DMS79 (cell line): Measurements from ENCODE around the gene BARX2.

ENCODE experiments used
- DNase-seq: peaks from one replicate; lab custom pipeline; 2025; lab: John Stamatoyannopoulos, UW

BARX2 gene

GRCh38 chr11:129402206-129403171, 26.8 kb downstream of the BARX2 start:
- DNase-seq: no peak

DNA sequence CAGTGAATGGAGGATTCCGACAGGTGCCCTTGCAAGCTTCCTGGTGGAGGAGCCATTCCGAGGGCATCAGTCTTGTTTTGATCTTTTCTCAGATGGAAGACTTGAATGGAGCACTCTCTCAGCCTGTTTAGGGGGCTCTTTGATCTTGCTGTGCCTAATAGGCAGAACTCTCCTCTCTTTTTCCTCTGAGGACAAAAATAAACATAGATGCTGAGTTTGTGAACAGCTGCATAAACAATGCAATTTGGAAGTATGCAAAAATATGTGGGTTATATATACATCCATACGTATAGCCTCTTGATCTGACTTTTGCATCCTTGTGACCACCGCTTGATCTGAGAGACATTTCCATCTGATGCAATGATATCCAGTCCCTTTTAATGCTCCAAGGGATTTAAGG, 29.1 kb downstream of the BARX2 start:
- DNase-seq: no peak

DNA sequence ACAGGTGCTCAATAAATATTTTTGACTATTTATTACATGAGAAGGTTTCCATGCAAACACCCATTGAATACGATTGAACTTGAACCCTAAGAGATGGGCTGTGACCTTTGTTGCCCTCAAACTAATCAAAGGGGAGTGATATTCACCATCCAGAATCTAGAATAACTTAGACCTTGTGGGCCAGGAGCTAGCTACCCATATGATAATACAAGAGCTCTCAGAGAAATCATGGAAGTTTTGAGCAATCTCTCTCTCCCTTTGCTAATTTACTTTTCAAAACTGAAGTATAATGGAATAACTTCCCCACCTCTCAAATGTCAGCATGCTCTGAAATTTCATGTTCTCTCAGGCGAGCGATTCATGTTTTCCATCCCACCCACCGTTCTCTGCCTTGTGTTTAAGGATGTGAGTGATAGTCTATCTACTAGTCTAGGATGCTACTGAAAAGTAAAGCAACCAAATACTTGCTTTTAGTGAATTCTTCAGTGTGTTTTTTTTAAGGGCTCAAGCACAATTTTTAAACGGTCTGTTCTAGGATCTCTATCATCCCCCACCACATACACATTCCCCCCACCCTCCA, 33.3 kb downstream of the BARX2 start:
- no peak for DNase-seq

GRCh38 chr11:129410395-129410960, 34.8 kb downstream of the BARX2 start:
- DNase-seq: no peak

DNA sequence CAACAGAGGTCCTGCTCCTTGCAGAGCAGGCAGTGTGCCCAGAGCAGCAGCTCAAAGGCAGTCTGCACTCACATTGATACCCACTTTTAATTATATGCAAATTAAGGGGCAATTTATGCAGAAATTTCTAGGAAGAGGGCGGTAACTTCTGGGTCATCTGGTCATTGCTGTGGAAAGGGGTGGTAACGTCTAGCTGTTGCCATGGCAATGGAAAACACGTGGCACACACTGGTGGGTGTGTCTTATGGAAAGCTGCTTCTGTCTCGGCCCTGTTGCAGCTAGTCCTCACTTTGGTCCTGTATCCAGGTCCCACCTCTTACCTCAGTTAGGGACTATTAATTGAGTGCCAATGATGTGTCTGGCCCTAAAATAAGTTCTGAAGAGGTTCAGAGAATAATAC, 36.8 kb downstream of the BARX2 start:
- no peak for DNase-seq

DNA sequence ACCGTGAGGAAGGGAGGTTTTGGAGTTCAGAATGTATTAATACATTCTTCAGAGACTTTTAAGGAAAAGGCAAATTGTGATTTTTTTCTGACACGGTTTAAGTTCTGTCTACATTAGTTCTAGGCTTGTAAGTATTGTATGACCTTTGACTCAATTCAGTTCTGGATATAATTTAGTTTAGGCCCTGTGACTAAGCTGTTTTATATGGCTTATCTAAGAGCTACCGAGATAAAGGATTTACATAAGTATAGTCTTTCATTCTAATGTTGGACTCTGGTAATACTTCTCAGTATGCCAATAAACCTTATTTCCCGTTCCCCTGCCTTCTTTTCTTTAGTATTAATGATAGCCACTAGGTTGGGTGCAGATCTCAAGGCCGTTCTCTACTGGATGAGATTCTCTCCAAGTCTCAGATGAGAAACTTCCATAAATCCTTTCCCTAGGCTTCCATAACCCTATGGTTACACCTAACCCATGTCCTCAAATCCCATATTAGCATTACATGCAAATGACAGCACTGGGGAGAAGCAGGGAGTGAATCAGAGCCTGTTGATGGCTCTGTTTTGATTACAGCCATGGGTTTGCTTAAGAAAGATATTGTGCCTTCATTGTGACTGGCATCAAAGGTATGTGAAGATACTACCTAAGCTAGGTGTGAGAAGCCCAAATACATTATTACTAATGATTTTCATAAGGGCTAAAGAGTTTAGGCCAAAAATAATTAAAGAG, 38.7 kb downstream of the BARX2 start:
- no peak for DNase-seq

DNA sequence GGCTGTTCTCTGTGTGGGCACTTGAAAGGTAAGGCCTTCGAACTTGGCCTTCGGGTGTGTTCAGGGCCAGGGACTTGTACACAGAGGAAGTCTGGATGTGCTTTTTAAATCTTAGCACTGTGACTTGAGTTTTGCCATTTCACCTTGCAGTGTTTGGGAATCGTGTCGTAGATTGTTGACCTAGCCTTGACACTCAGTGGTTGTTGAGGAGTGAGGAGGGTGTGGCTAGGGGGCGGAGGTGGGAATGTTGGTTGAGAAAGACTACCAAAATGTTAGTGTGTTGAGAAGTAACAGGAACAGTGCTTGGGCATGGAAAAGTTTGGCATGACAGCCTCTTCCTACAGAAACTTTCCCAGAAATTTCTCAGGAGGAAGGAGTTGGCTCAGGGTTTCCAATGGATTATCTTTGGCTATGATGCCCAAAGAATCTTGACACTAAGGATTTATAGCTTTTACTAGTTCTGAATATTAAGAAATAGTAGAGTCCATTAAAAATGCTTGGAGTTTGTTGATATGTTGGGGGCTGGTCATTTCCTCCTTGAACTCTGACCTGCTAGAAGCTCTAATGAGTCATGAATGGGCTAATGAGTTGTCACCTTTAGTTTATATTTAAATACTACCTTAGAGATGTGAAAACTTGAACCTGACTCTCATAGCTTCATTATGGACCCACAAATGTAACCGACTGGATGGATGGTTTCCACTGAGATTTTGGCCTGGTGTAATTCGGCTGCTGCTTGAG, 40.6 kb downstream of the BARX2 start:
- DNase-seq: no peak

GRCh38 chr11:129417458-129417857, 41.8 kb downstream of the BARX2 start:
- no peak for DNase-seq

GRCh38 chr11:129418039-129418438, 42.4 kb downstream of the BARX2 start:
- DNase-seq: no peak

DNA sequence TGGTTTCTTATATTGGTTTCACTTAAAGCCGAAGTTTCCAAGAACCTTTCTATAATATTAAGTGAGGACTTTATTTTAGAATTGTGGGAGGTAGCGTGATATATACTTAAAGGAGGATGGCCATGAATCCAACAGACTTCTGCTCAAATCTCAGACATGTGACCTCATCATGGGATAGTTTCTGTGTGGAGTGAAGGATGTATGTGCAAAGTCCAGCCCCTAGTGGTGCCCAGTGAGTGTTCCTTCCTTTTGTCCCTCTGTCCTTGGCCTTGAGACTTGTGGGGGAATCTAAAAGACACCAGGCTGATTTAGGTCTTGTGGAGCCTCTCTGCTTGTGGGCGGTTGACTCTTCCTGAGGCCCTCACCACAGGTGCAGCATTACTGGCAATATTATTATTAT, 43.7 kb downstream of the BARX2 start:
- no peak for DNase-seq

- DNase-seq: no peak
Measured at GRCh38 chr11:129423426-129423825, 47.8 kb downstream of the BARX2 start.

DNA sequence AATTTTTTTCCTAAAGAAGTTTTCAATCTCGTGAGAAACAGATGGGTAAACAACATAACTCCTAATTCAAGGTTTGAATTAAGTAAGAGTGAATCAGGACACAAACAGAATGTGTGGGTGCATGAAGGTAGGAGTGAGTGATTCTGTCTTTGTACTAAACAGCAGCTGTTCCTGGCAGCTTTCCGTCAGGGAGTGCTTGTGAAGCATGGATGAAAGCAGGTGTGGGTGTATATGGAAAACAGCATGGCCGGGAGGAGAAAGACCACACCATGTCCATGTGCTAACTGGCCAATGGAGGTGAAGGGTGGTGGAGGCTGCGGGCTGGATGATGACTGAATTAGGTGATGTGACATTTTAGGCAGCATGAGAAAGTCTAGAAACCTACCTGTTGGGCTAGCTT, 49.6 kb downstream of the BARX2 start:
- DNase-seq: no peak

- DNase-seq: no peak
Measured at GRCh38 chr11:129426038-129426437, 50.4 kb downstream of the BARX2 start.

- DNase-seq: no peak
Measured at GRCh38 chr11:129426776-129427175, 51.1 kb downstream of the BARX2 start.

- DNase-seq: no peak
Measured at GRCh38 chr11:129427376-129427775, 51.7 kb downstream of the BARX2 start.

GRCh38 chr11:129427816-129428406, 52.3 kb downstream of the BARX2 start:
- no peak for DNase-seq

DNA sequence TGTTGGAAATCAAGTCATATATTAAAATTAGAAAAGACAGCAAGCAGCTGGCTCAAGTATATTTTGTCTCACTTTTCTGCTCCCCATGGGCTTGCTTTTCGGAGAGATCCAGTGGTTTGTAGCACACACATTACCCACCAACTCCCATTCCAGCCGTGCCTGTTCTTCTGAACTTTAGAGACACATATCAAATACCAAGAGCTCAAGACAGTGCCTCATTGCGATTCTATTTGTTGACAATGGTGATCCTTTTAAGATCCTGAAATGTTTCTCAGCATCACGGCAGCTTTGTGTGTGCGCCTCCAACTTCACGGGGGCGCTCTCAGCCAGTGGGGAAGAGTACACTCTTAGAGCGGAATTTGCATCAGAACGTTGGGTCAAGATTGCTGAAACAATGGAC, 52.9 kb downstream of the BARX2 start:
- no peak for DNase-seq

- DNase-seq: peak; percentile 97
Measured at GRCh38 chr11:129434641-129435498, 59.2 kb downstream of the BARX2 start.

DNA sequence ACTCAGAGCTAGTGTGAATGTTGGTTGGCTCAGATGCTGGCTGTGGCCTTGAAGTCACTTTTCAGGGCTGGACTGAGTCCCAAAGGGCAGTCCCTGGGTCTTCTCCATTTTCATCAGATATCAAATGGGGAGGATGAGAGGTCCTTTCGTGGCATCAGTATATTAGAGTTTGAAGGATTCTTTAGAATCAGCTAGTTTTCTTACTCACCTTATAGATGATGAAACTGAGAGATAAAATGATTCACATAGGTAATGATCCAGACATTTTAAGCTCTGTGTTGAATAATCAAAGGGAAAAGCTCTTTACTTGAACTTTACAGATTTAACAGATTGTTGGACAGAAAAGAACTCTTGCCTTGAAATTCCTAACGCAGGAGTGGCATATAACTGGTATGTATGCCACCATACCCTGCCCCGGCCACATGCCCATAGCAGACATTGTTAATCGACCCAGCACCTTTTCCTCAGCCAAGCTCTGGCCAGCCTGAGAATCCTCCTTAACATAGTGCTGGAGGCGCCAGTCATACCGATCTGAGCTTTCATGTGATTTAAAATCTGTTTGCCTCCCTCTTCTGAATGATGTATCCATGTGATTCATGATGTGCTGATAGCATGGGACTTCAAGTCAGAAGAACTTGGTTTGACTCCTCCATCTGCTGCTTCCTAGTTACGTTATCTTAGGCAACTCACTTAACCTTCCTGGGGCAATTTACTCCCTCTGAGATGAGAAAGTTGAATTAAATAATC, 60.0 kb downstream of the BARX2 start:
- no peak for DNase-seq

DNA sequence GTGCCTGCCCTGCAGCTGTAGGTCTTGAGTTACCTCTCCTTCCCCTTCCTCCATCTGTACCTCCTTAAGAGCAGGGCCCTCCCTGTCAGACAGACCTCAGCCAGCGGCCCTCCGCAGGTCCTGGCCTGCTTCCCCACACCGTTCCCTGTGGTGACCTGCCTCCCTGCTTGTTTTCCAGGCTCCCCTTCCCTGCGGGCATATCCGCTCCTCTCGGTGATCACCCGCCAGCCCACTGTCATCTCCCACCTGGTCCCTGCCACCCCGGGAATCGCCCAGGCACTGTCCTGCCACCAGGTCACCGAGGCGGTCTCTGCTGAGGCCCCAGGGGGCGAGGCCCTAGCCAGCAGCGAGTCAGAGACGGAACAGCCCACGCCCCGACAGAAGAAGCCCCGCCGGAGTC, 60.9 kb downstream of the BARX2 start:
- DNase-seq: no peak
